HG03520 (cell line): ENCODE data around the gene LRPAP1.

Experiments used
- ATAC-seq: cut with Tn5 transposase; IDR thresholded peaks from one replicate; pipeline ENCODE4 v1.9.1; 2021; ENCODE audit warnings: mild to moderate bottlenecking, moderate library complexity; ENCODE audit not compliant: unreplicated experiment

The LRPAP1 gene

GRCh38 chr4:3475713-3476260 lies 56.4 kb downstream of the LRPAP1 start:
- ATAC-seq, result no peak

GRCh38 chr4:3475041-3475712 lies 57.0 kb downstream of the LRPAP1 start:
- ATAC-seq, result no peak

- no peak for ATAC-seq
Observed at GRCh38 chr4:3473996-3474765, 58.0 kb downstream of the LRPAP1 start.

- ATAC-seq, result no peak
Observed at GRCh38 chr4:3473181-3473950, 58.9 kb downstream of the LRPAP1 start.

- no peak for ATAC-seq
Observed at GRCh38 chr4:3472411-3473141, 59.6 kb downstream of the LRPAP1 start.

GRCh38 chr4:3471886-3472285 lies 60.3 kb downstream of the LRPAP1 start:
- ATAC-seq, result no peak

GRCh38 chr4:3471098-3471760 lies 61.0 kb downstream of the LRPAP1 start:
- ATAC-seq, result no peak

GRCh38 chr4:3470244-3471097 lies 61.8 kb downstream of the LRPAP1 start:
- ATAC-seq, result no peak

- no peak for ATAC-seq
Observed at GRCh38 chr4:3469386-3470243, 62.6 kb downstream of the LRPAP1 start.

- no peak for ATAC-seq
Observed at GRCh38 chr4:3468804-3469203, 63.4 kb downstream of the LRPAP1 start.

- ATAC-seq, result no peak
Observed at GRCh38 chr4:3468154-3468553, 64.1 kb downstream of the LRPAP1 start.

- no peak for ATAC-seq
Observed at GRCh38 chr4:3467601-3468031, 64.6 kb downstream of the LRPAP1 start.

GRCh38 chr4:3466691-3467600 lies 65.3 kb downstream of the LRPAP1 start:
- no peak for ATAC-seq

GRCh38 chr4:3465698-3466671 lies 66.2 kb downstream of the LRPAP1 start:
- ATAC-seq, result no peak

- ATAC-seq, result no peak
Observed at GRCh38 chr4:3464911-3465697, 67.1 kb downstream of the LRPAP1 start.
